HG03135 (cell line): ENCODE data around the gene TES.
A peak's percentile ranks its signal among the peaks of the same experiment; 100 is the strongest.

ENCODE experiments used
- ATAC-seq: cut with Tn5 transposase; IDR thresholded peaks from one replicate; pipeline ENCODE4 v1.9.1; 2021; ENCODE audit warnings: mild to moderate bottlenecking, moderate library complexity; ENCODE audit not compliant: unreplicated experiment

The TES gene

GRCh38 chr7:116193329-116194087, 16.8 kb upstream of the TES start:
- no peak for ATAC-seq

DNA sequence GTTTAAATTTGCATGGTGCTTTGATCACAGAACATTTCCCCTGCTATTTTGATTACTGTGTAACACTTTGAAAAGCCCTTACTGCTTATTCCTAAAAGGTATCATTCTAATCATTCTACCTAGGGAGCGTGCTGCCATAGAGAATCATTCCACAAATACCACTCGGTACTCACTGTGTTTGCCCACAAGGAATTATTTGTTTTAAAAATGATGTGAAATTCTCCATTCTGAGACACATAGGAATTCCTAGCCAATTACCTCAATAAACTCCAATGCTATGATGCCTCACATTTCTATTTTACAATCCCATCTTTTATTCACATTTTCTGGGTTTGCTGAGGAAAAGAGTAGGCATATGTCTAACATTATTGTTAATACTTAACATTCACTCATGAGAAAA, 16.2 kb upstream of the TES start:
- ATAC-seq: no peak

DNA sequence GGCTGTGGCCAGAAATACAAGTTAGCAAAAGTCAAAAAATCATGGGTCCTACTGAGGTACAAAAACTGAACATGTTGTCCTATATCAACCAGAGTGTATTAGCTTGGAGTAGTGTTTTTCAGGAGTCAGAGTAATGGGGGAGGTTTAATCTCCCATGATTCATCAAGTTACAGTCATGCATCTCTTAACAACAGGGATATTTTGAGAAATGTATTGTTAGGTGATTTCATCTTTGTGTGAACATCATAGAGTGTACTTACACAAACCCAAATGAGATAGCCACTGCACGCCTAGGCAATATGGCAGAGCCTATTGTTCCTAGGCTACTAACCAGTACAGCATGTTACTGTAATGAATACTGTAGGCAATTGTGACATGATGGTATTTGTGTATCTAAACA, 14.9 kb upstream of the TES start:
- no peak for ATAC-seq

GRCh38 chr7:116196947-116197346, 13.4 kb upstream of the TES start:
- ATAC-seq: no peak

DNA sequence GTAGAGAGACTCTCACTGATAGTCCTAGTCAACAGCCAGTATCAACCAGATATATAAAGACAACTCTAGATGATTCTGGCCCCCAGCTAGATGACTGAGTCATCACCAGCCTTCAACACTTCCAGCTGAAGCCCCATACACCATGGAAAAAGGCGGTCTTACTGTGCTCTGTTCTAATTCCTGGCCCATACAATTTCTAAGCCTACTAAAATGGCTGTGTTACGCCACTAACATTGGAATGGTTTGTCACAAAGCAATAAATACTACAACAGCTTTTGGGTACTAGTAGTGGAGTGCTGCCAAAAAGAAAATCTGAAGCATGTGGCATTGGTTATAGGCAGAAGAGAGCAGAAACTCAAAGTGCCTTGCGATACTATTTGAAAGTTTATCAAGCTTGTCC, 13.0 kb upstream of the TES start:
- no peak for ATAC-seq

DNA sequence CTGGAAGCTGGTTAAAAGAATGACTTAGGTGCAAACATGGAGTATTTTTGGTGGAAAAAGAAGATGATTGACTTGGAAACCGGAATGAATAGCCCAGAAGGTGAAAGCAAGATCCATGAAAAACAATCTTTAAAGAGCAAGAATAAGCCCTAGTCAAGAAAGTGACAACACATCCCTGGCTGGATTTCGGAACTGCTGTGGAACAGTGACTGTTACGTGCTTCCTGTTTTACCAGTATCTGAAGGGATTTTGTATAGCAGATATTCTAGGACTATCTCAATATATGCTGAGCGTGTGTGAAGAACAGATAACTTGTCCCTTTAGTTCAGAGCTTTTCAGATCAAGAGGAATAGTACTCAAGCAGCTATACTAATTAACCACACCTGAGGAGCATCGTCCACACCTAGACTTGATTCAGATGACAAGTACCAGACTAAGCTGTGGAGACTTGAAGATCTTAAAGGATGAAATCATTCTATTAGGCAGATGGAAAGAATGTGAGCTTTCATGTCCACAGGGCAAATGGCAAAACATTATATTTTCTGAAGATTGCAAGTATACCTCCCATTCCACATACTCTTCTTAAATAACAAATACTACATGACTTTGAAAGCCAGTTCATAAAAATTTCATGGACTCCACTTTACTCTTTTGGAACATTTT, 11.5 kb upstream of the TES start:
- no peak for ATAC-seq

DNA sequence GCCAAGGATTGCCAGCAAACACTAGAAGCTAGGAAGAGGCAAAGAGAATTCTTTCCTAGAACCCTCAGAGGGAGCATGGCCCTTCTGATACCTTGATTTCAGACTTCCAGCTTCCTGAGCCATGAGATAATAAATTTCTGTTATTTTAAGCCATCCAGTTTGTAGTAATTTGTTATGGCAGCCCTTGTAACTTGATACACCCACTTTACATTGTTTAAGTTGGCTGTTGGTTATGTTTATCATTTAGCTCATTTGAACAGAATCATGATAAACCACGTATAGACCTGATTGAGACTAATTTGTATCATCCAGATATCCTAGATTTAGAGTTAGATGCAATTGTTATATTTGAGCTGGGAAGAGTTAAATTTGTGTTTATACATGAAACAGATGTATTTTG, 9.4 kb upstream of the TES start:
- ATAC-seq: no peak

- no peak for ATAC-seq
These were observed 4.2 kb upstream of the TES start for GRCh38 chr7:116206141-116206540.

DNA sequence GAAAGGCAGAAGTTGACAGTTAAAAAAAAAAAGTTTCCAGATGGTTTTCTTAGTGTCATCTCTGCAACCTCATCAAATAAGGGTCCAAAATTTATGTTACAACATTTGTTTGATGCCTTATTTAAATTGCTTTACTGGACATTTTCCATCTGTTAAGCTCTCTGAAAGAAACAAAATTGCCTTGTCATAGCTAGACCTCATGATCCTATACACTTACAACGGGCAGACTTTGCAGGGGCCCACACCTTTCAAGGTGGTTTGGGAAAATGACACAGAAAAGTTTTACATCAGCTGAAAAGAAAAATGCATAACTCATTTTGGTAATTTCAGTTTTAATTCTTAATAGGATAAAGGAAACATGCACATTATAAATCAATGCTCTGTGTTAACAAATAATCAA, 1.4 kb upstream of the TES start:
- no peak for ATAC-seq

DNA sequence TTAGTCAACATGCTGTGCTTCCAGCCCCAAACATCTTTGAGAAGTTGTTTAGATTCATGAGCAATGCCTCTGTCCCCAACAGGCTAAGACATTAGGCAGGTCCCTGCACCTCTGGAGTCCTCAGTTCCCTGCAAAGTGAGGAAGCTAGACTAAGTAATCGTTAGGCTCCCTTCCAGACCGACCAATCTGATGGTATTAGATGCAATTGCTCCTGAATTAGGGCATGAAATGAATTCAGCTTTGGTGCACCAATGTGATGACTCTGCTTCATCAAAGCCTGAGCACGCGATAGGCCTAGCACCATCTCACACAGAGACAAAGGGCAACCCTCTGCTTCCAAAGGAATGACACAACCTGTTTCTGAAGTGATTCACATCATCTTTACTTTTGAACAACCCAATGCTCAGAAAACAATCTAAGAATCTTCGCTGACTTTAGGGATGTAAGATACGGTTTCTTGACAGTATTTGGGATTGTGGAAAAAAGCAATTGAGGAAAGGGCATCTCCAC, 723 bp upstream of the TES start:
- ATAC-seq: no peak

GRCh38 chr7:116211006-116211912, 920 bp downstream of the TES start:
- ATAC-seq: peak; percentile 83

- no peak for ATAC-seq
These were observed 1.7 kb downstream of the TES start for GRCh38 chr7:116211913-116212596.

DNA sequence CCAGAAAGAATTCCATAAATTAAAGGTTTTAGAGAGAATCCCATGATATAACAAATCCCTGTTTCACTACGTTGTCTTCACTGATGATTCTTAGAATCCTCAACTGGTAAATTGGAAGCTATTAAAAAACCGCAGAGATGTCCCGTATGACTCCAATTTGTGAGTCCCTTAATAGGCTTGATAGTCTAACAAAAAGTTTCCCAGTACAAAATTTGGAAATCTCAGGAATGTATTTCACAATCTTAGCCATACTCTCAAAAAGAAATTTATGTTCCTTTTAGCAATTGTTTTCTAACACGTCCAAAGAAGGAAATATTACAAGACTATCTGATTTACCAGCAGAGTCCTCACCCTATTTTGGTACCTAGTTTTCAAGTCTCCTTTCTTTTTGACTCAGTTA, 2.5 kb downstream of the TES start:
- ATAC-seq: no peak

DNA sequence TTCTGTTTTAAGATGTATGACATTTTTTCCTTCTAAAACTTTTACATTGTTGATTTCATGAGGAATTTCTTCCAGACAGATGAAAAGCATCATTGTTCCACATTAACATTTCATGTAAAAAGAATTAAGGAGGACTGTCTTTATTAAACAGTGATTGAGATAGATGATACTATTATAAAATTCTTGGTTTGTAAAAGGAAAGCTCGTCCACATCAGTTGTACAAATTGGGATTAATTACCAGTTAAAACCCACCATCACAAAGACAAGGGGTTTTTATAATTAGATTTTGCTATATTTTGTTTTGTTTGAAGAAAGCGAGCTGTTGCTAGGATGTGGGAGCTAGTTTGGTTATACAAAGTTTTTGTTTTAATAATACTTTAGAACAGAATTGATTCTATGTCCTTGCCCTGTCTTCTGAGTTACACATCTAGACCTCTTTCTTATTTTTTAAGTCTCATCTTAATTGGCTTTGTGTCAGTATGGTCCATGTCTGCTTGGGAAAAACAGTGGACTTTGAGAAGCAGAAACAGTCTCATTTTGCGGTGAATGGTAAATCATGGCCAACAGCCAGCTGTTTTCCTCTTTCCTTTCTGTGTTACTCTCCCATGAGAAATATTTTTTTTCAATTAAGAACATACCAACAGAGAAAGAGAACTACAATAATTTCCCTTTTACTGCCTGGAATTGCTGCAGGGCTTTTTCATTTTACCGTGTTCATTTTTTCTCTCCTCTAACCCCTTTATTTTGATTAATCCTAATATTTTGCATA, 3.2 kb downstream of the TES start:
- no peak for ATAC-seq

DNA sequence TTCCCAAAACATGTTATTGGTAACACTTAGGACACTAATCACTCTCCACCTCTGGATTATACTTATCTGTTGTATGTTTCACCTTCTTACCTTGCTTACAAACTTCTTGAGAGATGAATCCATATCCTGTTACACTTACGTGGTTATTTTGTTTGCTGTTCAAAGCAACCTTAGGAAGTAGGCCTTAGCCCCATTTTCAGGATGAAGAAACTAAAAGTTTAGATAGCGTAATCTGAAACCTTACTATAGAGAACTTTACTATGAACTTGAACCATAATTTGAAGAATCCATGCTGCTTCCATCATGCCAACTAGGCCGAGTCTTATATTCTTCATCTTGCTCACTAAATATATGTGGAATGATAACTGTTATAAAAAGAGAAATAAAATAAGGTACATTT, 4.6 kb downstream of the TES start:
- no peak for ATAC-seq

- no peak for ATAC-seq
These were observed 5.2 kb downstream of the TES start for GRCh38 chr7:116215551-116215950.

- no peak for ATAC-seq
These were observed 6.7 kb downstream of the TES start for GRCh38 chr7:116216956-116217571.

DNA sequence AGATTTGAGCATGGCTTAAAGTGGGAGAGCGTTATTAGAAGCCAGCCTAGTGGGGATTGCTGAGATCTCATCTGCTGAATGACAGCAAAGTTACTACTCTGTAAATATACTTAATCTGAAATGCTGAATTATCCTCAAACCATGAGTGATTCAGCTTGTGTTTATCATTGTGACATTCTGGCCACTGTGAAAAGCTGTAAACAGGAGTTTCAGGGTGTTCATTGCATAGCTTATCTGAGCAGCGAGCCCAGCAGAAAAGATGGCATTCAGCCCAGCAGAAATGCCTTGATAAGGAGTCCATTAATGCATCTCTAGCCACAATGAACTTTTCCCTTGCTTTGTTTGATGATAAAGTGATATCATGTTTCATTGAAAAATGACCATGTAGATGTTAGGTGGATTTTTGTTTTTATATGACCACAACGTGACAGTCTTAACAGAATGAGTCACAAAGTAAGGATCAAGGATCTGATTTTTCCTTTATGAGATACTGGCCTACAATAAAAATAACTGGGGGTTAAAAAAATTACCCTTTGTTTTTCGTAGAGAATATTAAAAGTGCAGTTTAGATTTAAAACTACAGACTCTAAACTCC, 7.8 kb downstream of the TES start:
- no peak for ATAC-seq

DNA sequence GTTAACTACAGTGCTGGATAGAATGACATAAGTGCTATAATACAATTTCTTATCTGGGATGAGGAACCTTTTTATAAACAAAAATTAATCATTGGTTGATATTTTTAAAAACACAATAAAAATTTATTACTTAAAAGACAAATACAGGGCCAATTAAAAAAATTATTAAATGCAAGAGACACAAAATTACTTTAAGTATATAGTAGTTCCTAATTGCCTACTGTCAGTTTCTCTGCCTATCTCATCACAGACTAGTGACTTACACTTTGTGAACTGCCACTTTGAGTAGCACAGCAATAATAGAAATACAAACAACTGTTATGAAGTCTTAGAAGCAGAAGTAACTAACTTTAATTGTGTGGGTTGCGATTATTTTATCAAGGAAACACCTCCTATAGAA, 8.4 kb downstream of the TES start:
- ATAC-seq: no peak
